Activated naive CD8-positive, alpha-beta T cell (primary cell): Measurements from ENCODE around the gene OPA3.

Experiments
- H3K27ac Mint-ChIP-seq: one replicate; pipeline ENCODE4 v1.8.0; 2021; ENCODE audit warnings: mixed read lengths
- H3K27me3 Mint-ChIP-seq: one replicate; pipeline ENCODE4 v1.8.0; 2021; ENCODE audit warnings: mixed read lengths
- H3K36me3 Mint-ChIP-seq: one replicate; pipeline ENCODE4 v1.8.0; 2021; ENCODE audit warnings: mixed read lengths
- H3K4me1 Mint-ChIP-seq: one replicate; pipeline ENCODE4 v1.8.0; 2021; ENCODE audit warnings: low read depth, mixed read lengths
- H3K4me3 Mint-ChIP-seq: one replicate; pipeline ENCODE4 v1.8.0; 2021; ENCODE audit warnings: mild to moderate bottlenecking, mixed read lengths
- H3K9me3 Mint-ChIP-seq: one replicate; pipeline ENCODE4 v1.8.0; 2021; ENCODE audit warnings: low read depth, mixed read lengths

The OPA3 gene

DNA sequence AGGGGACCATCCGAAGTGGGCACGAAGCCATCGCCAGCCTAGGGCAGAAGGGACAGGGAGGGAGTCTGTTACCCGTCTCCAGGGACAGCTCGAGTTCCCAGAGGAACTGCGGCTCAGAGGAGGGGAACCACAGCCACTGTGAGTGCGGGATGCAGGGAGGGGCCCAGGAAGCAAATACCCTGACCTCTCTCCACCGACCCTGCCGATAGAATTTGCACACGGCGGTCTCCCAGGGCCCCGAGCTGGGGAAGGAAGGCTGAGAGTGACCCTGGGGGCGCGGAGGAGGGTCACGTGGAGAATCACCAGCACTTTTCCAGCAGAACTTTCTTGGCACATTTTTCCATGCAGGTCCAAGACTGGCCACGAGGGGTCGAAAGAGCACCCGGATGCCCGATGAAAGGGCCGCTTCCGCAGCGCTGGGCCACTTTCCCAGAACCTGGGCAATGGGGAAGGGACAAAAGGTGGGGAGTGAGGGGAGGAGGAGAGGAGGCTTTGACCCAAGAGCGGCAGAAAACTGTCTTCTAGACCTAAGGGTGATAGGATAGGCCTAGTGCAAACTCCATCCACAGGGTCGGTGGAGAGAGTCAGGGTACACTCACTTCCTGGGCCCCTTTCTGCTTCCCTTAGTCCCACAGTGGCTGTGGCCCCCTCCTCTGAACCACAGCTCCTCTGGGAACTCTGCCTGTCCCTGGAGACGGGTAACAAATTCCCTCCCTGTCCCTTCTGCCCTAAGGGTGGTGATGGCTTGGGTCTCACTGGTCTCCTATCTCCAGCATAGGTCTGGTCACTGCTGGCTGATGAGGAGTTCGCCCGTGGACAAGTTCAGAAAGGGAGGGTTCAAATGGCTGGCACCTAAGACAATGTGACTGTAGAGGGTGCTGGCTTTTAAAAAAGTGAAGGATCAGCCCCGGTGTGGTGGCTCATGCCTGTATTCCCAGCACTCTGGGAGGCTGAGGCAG is 22.7 kb upstream of the OPA3 start:
- no peak overlapping the region for H3K27ac Mint-ChIP-seq
- peaks cover 6% of the 10 kb centered on the region for H3K4me1 Mint-ChIP-seq
- H3K27me3 Mint-ChIP-seq = peaks cover 3% of the 10 kb centered on the region
- peaks cover 12% of the 10 kb centered on the region for H3K36me3 Mint-ChIP-seq
- H3K4me3 Mint-ChIP-seq = no peak overlapping the region
- no peaks in the 10 kb centered on the region for H3K9me3 Mint-ChIP-seq

DNA sequence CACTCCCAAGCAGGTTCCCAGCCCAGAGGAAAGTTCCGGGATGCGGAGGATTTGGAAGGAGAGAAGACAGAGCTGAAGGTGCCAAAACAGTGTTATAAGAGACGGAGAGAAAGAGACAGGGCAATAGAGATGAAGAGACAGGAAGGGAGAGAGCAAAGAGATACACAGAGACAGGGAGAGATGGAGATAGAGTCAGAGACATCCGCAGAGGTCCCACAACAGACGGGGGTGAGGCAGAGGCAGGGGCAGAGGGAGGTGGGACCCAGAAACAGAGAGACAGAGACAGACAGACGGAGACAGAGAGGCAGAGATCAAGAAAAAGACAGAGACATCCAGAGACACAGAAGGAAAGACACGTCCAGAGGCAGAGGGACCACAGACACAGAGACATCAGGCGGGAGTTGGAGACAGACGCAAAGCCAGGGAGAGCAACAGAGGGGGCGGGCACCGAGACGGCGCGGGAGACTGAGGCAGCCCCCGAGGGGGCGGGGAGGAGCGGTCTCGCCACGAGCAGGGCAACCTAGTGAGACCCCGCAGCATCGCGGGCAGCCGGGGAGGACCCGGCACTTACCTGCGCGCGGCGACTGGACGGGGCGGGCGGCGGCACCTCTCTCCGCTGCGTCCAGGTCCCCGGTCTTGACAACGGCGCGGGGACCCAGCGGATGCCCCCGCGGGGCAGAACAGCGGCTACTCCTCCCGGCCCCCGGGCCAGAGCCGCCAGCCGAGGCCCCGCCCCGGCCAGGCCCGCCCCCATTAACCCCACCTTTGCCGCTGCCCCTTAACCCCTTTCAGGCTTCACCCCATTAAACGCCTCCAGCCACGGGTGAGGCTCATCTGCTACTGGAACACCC is 17.1 kb upstream of the OPA3 start, which contains the start of gene GPR4:
TSS of gene GPR4 (minus strand) at position 689 of the 851 bp plus-strand sequence. CDS start 10,346 bp downstream, outside the sequence.
- Mint-ChIP-seq H3K4me3 (peak within 1 kb of the TSS; percentile 21), H3K36me3 (no peaks in the 10 kb centered on the region), H3K27ac (no peak within 1 kb of the TSS), H3K9me3 (no peaks in the 10 kb centered on the region), H3K4me1 (peaks cover 34% of the 10 kb centered on the region), H3K27me3 (peaks cover 35% of the 10 kb centered on the region)

DNA sequence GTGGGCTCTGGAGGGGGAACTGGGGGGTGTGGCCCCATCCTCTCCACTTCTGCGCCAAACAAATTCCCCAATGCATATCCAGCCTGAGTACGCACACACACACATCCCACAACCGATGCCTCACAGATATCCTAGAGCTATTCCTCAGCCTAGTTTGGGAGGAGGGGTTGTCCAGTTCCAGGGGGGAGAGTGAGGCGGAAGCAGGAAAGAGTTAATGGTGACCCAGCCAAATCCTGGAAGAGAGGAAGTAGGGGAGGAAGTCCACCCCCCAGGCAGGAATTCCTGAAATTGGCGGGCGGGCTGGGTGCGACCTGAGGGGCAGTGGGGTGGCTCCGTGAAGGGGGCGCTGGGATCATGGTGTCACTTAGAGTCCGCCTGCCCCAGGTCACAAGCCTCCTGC is 16.5 kb upstream of the OPA3 start:
- Mint-ChIP-seq H3K4me3 (no peak overlapping the region), H3K36me3 (no peaks in the 10 kb centered on the region), H3K4me1 (peaks cover 34% of the 10 kb centered on the region), H3K27ac (no peak overlapping the region), H3K27me3 (peaks cover 39% of the 10 kb centered on the region), H3K9me3 (no peaks in the 10 kb centered on the region)

DNA sequence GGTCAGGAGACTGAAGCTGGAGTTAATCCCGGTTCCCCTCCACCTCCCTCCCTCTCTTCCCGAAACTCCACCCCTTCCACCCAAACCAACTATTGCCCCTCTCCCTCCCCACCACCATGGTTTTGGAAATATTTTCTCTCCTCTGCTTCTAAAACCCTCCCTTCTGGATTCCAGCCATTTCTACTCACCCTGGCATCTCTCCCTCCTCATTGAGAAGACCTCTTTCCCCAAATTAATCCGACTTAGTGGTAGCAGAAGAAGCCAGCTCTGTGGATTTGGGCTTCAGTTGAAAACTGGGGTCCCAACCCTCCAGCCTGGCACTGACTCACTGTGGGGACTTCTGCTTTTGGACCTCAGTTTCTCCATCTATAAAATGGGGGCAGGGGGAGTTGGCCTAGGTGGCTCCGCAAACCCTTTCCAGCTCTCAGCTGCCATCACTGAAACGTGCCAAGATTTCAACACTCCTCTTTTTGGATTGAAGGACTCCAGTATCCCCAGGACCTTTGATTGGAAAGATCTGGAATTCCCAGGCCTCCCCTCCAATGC is 15.8 kb upstream of the OPA3 start:
- Mint-ChIP-seq H3K27me3 (peaks cover 39% of the 10 kb centered on the region), H3K9me3 (no peaks in the 10 kb centered on the region), H3K4me3 (no peak overlapping the region), H3K4me1 (peaks cover 34% of the 10 kb centered on the region), H3K27ac (no peak overlapping the region), H3K36me3 (no peaks in the 10 kb centered on the region)

DNA sequence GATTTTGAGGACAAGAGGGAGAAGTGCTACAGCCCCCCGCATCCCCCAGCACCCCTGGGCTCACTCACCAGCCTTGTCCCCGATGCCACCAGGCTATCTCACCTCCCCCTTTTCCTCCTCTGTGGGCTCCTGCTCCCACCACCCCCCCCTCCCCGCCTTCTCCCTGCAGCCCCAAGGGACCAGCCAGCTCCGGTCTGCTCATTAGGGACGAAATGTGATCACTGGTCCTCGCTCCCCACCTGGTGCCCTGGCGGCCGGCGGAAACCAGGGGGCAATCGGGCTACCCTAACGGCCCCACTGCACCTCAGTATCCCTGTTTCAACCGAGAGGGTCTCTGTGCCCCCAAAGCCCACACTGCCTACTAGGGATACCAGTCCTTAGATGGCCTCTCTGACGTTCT is 14.7 kb upstream of the OPA3 start:
- peaks cover 39% of the 10 kb centered on the region for H3K27me3 Mint-ChIP-seq
- H3K4me3 Mint-ChIP-seq = no peak overlapping the region
- no peaks in the 10 kb centered on the region for H3K36me3 Mint-ChIP-seq
- no peaks in the 10 kb centered on the region for H3K9me3 Mint-ChIP-seq
- H3K27ac Mint-ChIP-seq = no peak overlapping the region
- H3K4me1 Mint-ChIP-seq = peaks cover 34% of the 10 kb centered on the region

DNA sequence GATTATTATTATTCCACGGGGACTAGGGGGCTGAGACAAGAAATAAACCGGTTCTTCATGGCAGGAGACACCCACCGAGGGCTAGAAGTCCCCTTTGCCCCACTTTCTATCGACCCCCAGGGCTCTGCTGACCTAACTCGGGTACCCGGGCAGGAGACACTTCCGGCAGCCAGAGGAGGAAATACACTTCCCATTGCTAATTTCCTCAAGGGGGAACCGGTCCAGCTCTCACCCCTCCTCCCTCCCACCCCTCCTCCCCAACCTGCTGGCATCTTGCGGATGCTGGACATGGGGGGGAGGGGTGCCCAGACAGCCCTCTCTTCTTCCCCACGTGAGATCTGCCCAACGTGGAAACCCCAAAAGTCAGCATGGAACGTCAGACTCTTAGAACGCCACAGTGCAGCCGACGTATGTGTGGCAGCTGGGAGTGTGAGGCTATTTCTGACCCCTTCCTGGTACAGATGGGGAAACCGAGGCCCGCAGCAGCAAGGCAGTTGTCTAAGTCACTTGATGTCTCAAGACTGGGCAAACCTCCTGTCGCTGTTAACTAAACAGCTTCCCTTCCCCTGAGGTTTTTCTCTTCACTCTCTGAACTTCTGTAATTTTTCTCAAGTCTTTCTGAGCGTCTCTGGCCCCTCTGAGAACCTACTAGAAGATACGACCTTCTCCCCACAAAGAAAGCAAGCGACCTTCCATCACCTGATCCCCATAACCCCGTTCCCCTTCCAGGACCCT is 13.8 kb upstream of the OPA3 start:
- peaks cover 34% of the 10 kb centered on the region for H3K4me1 Mint-ChIP-seq
- H3K36me3 Mint-ChIP-seq = no peaks in the 10 kb centered on the region
- H3K9me3 Mint-ChIP-seq = no peaks in the 10 kb centered on the region
- H3K4me3 Mint-ChIP-seq = peak overlapping the region; percentile 69
- no peak overlapping the region for H3K27ac Mint-ChIP-seq
- peaks cover 38% of the 10 kb centered on the region for H3K27me3 Mint-ChIP-seq

DNA sequence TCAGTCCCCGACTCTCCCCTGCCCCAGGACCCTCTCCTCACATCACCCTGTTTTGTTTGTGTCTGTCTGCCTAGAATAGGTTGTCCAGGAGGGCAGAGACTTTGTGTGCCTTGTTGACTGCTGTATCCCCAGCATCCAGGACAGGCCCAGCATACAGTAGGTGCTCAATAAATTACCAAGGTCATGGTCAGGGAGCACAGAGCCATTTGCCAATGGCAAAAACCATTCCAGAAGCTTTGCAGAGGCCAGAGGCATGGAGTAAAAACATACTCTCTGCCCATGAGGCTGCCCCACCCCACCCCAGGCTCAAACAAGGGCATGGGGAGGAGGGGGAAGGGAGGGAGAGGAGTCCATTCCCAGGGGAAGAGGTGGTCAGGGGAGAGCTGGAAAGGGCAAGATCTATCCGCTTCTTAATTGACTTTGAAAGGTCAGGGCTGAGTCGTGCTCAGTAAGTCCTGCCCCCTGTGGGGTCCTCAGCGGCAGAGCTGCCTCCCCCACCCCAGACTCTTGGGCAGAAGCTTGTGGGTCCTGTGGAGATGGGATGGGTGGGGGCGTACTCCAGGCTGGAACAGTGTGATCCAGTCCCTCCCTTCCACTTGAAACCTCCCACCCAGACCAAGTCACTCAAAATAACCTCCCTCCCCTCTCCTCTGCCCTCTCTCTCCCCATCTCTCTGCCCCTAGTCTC is 13.0 kb upstream of the OPA3 start:
- Mint-ChIP-seq H3K9me3 (no peaks in the 10 kb centered on the region), H3K36me3 (no peaks in the 10 kb centered on the region), H3K4me1 (peaks cover 34% of the 10 kb centered on the region), H3K27ac (peak overlapping the region; percentile 41), H3K27me3 (peaks cover 36% of the 10 kb centered on the region), H3K4me3 (peak overlapping the region; percentile 69)

DNA sequence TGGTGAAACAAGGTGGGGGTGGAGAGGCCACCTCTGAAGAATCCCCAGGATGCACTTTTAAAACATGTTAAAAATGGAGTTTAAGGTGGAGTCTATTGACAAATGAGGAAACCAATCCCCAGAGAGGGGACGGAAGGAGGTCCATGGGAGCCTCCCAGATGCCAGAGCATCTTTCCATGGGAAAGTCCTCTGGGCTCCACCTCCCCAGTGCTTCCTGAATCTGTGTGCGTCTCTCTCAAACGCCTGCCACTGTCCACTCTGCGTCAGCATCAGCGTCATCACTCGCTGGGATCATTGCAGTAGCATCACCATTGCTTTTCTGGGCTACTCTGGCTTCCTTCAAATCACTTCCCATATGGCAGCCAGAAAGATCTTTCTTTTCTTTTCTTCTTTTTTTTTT is 11.2 kb upstream of the OPA3 start:
- Mint-ChIP-seq H3K9me3 (no peaks in the 10 kb centered on the region), H3K36me3 (no peaks in the 10 kb centered on the region), H3K27ac (no peak overlapping the region), H3K4me1 (peaks cover 31% of the 10 kb centered on the region), H3K27me3 (peaks cover 33% of the 10 kb centered on the region), H3K4me3 (no peak overlapping the region)

DNA sequence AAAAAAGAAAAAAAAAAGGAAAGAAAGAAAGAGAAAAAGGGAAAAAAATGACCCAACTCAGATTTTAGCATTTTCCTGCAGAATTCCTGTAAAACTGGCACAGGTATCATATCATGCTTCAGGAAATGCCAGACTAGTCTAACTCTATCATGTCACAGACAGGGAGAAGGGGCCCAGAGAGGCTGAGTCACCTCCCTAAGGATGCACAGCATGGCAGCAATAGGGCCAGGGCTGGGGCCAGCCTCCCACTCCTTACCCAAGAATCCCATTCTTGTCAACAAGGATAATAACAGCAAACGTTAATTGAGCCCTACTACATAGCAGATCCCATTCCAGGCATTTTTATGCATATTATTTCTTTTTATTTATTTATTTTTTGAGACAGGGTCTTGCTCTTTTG is 8.9 kb upstream of the OPA3 start:
- Mint-ChIP-seq H3K4me3 (no peak overlapping the region), H3K27ac (no peak overlapping the region), H3K27me3 (peaks cover 27% of the 10 kb centered on the region), H3K4me1 (peaks cover 12% of the 10 kb centered on the region), H3K36me3 (no peaks in the 10 kb centered on the region), H3K9me3 (no peaks in the 10 kb centered on the region)

DNA sequence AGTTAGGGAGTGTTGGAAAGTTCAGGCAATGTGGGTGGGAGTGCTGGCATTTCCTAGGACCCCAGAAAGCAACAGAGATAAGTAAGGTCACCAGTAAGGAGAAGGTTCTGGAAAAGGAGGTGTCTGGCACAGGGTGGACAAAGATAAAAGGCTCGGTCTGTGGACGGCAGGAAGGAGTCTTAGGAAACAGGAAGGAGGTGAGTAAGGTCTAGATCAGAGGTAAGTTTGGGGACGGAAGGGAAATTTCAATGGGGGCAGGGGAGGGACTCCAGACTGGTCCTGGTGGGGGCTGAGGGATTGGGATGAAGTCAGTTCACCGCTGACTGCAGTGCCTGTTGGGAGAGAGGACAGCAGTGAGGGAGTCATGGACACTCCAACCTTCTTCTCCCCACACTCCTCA is 7.8 kb upstream of the OPA3 start:
- Mint-ChIP-seq H3K36me3 (no peaks in the 10 kb centered on the region), H3K9me3 (no peaks in the 10 kb centered on the region), H3K4me3 (no peak overlapping the region), H3K27ac (no peak overlapping the region), H3K4me1 (peaks cover 3% of the 10 kb centered on the region), H3K27me3 (peaks cover 20% of the 10 kb centered on the region)

DNA sequence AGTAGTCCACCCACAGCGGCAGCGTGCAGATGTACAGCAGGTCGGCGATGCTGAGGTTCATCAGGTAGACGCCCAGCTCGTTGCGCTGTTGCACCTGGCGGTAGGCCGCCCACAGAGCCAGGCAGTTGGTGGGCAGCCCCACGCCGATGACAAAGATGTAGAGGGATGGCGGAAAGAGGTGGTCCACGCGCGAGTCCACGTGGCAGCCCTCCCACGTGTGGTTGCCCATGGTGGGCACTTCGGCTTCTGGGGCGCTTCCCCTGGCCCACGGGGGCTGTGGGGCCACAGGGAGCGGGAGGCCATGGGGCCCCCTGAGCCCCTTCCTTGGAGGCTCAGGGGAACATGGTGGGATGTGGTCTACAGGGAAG is 7.0 kb upstream of the OPA3 start:
- Mint-ChIP-seq H3K36me3 (no peaks in the 10 kb centered on the region), H3K9me3 (no peaks in the 10 kb centered on the region), H3K4me3 (no peak overlapping the region), H3K27me3 (peaks cover 18% of the 10 kb centered on the region), H3K4me1 (peaks cover 3% of the 10 kb centered on the region), H3K27ac (no peak overlapping the region)

DNA sequence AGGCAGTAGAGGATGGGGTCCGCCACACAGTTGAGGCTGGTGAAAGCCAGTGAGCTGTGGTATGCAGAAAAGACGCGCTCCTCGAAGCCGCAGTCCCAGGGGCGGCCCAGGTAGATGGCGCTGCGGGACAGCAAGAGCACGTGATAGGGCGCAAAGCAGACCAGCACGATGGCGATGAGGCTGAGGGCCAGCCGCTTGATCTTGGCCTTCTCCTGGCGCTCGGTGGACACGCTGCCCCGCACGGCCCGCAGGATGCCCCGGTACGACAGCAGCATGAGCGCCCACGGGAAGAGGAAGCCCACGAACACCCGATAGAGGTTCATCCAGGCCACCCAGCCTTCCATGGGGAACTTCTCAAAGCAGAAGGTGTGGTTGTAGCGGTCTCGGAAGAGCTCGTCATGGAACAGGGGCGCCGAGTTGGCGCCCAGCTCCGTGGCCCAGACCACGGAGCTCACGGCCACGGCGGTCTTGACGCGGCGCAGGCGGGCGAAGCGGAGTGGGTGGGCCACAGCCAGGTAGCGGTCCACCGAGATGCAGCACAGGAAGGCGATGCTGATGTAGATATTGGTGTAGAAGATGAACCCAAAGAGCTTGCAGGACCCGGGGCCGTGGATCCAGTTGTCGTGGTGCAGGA is 6.5 kb upstream of the OPA3 start:
- H3K4me1 Mint-ChIP-seq = peaks cover 3% of the 10 kb centered on the region
- H3K27ac Mint-ChIP-seq = no peak overlapping the region
- H3K27me3 Mint-ChIP-seq = peaks cover 14% of the 10 kb centered on the region
- no peaks in the 10 kb centered on the region for H3K9me3 Mint-ChIP-seq
- H3K36me3 Mint-ChIP-seq = no peaks in the 10 kb centered on the region
- H3K4me3 Mint-ChIP-seq = no peak overlapping the region

DNA sequence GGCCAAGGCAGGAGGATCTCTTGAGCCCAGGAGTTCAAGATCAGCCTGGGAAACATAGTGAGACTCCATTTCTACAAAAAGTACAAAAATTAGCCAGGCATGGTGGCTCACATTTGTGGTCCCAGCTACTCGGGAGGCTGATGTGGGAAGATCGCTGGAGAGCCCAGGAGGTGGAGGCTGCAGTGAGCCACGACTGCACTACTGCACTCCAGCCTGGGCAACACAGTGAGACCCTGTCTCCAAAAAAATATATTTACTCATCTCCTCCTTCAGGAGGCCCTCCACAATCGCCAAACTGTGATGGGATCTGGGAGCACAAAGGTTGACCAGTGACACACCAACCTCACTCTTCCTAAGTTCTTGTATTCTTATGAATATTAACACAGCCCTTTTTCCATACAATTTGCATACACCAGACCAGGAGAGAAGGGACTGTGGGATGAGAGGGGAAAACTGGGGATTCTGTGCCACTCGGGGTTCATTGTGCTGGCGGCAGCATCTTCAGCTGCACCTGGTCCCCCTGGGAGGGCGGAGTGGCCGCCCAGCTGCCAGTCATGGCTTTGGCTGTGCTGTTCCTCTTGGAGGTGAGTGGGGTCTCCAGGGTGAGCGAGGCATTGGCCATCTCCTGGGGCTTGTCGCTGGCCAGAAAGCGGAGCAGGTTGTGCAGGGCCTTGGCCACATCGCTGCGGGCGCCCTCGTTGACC is 5.8 kb upstream of the OPA3 start:
- H3K9me3 Mint-ChIP-seq = no peaks in the 10 kb centered on the region
- H3K4me1 Mint-ChIP-seq = peaks cover 3% of the 10 kb centered on the region
- peaks cover 14% of the 10 kb centered on the region for H3K27me3 Mint-ChIP-seq
- H3K27ac Mint-ChIP-seq = no peak overlapping the region
- no peak overlapping the region for H3K4me3 Mint-ChIP-seq
- no peaks in the 10 kb centered on the region for H3K36me3 Mint-ChIP-seq
